A673 (cell line): Measurements from ENCODE around the gene SLC25A43. TPM values are rescaled to one million over a fixed set of nuclear protein-coding genes. Genes with fewer than 3 reads are reported as not detected.
A peak's percentile ranks its signal among the peaks of the same experiment; 100 is the strongest.

Experiments
- BruUV-seq: library from RNA; stranded (reverse); fragments of 400-500 nt; replicated peaks from 2 replicates; lab custom pipeline; 2021; lab: Mats Ljungman, UMichigan
- CTCF ChIA-PET: fragments of 300-600 bp; sonication (Branson Sonifier 250); formaldehyde crosslinking; loops from one replicate; lab custom pipeline; 2022; ENCODE audit warnings: antibody characterized with exemption; lab: Charles Lee
- POLR2A ChIA-PET: fragments of 300-600 bp; sonication (Branson Sonifier 250); formaldehyde crosslinking; loops from one replicate; lab custom pipeline; 2022; ENCODE audit warnings: antibody characterized with exemption; ENCODE audit not compliant: low non-redundant PET; lab: Charles Lee
- DNase-seq: peaks from one replicate; pipeline ENCODE4 v3.0.0-alpha.2; 2015; ENCODE audit warnings: low spot score
- H3K27ac ChIP-seq: fragments of 200-600 bp; sonication (generic); 2 replicates; pipeline ENCODE4 v1.5.1; 2016; ENCODE audit warnings: mixed run types, low read depth, mild to moderate bottlenecking, mixed read lengths, antibody characterized with exemption, low read length; ENCODE audit not compliant: poor library complexity, severe bottlenecking
- H3K27me3 ChIP-seq: fragments of 200-600 bp; sonication (generic); replicated peaks from 2 replicates; pipeline ENCODE4 v1.6.1; 2017; ENCODE audit warnings: mixed run types, low read depth, mild to moderate bottlenecking, mixed read lengths, antibody characterized with exemption, low read length; ENCODE audit not compliant: insufficient read depth, poor library complexity
- H3K36me3 ChIP-seq: fragments of 200-600 bp; sonication (generic); 2 replicates; pipeline ENCODE4 v1.6.1; 2016; ENCODE audit warnings: mixed run types, mild to moderate bottlenecking, mixed read lengths, antibody characterized with exemption, low read length; ENCODE audit not compliant: insufficient read depth, poor library complexity, severe bottlenecking
- H3K4me1 ChIP-seq: fragments of 200-600 bp; sonication (generic); 2 replicates; pipeline ENCODE4 v1.6.1; 2017; ENCODE audit warnings: mixed run types, mild to moderate bottlenecking, mixed read lengths, antibody characterized with exemption, low read length; ENCODE audit not compliant: insufficient read depth, poor library complexity, severe bottlenecking
- H3K4me3 ChIP-seq: fragments of 200-600 bp; sonication (generic); 2 replicates; pipeline ENCODE4 v1.5.1; 2016; ENCODE audit warnings: low read depth, mixed run types, mild to moderate bottlenecking, mixed read lengths, low read length; ENCODE audit not compliant: poor library complexity, severe bottlenecking
- H3K9me3 ChIP-seq: fragments of 200-600 bp; sonication (generic); 2 replicates; pipeline ENCODE4 v1.6.1; 2016; ENCODE audit warnings: mixed run types, low read depth, mild to moderate bottlenecking, mixed read lengths, antibody characterized with exemption, low read length; ENCODE audit not compliant: poor library complexity, severe bottlenecking
- EZH2 ChIP-seq: fragments of 200-600 bp; sonication (generic); IDR thresholded peaks from 2 replicates; pipeline ENCODE4 v1.6.1; 2017; ENCODE audit warnings: borderline replicate concordance, low read depth, mild to moderate bottlenecking, mixed read lengths, antibody characterized with exemption, low read length; ENCODE audit not compliant: poor library complexity, severe bottlenecking
- intact Hi-C: fragments of 100-400 bp; cut with micrococcal nuclease; formaldehyde crosslinking; loops from one replicate; pipeline ENCODE4 v1.10.0; 2022; ENCODE audit not compliant: unreplicated experiment
- total RNA-seq: library from RNA; stranded (reverse); gene quantifications from 2 replicates; pipeline ENCODE4 v1.2.3, GENCODE V29; 2021
- TF ChIP-seq, protein P1 (sequence below): fragments of 300-800, 200-600 bp; sonication (generic); conservative IDR thresholded peaks from 2 replicates; pipeline ENCODE4 v1.5.1; 2017; ENCODE audit warnings: low read depth, mild to moderate bottlenecking, antibody characterized with exemption, low read length, moderate library complexity, mixed read lengths

The SLC25A43 gene
- total RNA-seq, 1 experiment from 2014 or later = 0.34 TPM

DNA sequence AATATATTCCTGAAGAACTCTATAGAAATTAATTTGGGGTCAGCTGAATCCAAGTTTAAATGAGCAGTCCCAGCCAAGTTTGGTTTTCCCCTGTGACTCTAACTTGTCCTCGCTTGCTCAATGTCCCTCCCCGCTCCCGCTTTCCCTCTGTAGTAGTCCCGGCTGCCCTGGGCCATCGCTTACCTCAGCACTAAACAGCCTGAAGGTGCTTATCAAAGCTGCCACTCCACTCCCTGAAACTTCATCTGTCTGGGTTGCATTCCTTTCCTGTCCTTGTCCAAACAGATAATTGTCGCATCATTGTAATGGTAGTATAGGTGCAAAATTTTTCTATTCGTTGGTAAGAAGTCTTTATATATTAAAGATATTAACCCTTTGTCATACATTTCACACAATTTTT lies 12.8 kb downstream of the SLC25A43 start:
- Histone ChIP-seq H3K27me3 (no peaks in the 10 kb centered on the region), H3K36me3 (no peaks in the 10 kb centered on the region), H3K4me3 (no peak overlapping the region), H3K4me1 (no peaks in the 10 kb centered on the region), H3K9me3 (no peaks in the 10 kb centered on the region), H3K27ac (no peak overlapping the region)
- ChIA-PET POLR2A (no interaction called here), CTCF (no interaction called here)
- no TSS peak for BruUV-seq
- intact Hi-C loops = no loop called here
- TF ChIP-seq, protein P1, sequence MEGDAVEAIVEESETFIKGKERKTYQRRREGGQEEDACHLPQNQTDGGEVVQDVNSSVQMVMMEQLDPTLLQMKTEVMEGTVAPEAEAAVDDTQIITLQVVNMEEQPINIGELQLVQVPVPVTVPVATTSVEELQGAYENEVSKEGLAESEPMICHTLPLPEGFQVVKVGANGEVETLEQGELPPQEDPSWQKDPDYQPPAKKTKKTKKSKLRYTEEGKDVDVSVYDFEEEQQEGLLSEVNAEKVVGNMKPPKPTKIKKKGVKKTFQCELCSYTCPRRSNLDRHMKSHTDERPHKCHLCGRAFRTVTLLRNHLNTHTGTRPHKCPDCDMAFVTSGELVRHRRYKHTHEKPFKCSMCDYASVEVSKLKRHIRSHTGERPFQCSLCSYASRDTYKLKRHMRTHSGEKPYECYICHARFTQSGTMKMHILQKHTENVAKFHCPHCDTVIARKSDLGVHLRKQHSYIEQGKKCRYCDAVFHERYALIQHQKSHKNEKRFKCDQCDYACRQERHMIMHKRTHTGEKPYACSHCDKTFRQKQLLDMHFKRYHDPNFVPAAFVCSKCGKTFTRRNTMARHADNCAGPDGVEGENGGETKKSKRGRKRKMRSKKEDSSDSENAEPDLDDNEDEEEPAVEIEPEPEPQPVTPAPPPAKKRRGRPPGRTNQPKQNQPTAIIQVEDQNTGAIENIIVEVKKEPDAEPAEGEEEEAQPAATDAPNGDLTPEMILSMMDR = no peak
- no peak for TF ChIP-seq EZH2
- DNase-seq = no peak

DNA sequence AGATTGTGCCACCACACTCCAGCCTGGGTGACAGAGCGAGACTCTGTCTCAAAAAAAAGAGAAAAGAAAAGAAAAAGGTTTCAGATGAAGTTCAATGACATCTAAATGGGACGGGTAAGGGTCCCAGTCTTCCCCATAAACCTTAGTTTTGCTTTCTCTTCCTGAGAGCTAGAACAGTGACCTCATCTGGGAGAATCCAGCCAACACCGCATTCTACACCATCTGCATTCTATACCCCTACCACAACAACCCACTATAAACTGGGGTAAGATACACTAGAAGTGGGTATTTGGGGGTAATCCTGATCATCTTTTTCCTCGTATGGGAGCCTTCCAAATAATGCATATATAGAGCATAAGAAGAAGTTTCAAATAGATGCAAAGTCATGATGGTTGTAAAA lies 18.2 kb downstream of the SLC25A43 start:
- ChIA-PET POLR2A (no interaction called here), CTCF (no interaction called here)
- BruUV-seq = no TSS peak
- H3K27ac ChIP-seq = no peak overlapping the region
- DNase-seq = no peak
- H3K4me1 ChIP-seq = no peaks in the 10 kb centered on the region
- no peak overlapping the region for H3K4me3 ChIP-seq
- no peaks in the 10 kb centered on the region for H3K9me3 ChIP-seq
- intact Hi-C loops = no loop called here
- no peak for TF ChIP-seq EZH2
- TF ChIP-seq, protein P1 = no peak
- no peaks in the 10 kb centered on the region for H3K36me3 ChIP-seq
- H3K27me3 ChIP-seq = no peaks in the 10 kb centered on the region

DNA sequence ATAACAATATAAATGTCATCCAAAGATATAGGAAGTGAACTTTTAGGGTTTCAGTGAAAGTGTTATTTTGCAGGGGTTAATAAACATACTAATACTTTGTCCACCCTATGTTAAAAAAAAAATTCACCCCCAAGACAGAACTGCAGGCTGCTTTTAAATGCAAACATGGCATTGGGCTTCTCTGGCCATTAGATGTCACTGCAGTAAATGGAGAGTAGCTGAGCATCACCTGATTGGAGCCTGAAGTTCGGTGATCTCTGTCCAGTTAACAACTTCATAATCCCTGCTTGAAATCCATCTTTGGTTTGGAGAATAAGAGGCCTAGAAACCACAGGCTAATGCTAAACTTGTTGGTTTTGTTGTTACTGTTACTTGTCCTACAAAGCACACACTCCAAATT lies 18.7 kb downstream of the SLC25A43 start:
- H3K36me3 ChIP-seq = no peaks in the 10 kb centered on the region
- ChIA-PET POLR2A (no interaction called here), CTCF (no interaction called here)
- H3K4me1 ChIP-seq = no peaks in the 10 kb centered on the region
- intact Hi-C loops = no loop called here
- TF ChIP-seq EZH2 = no peak
- TF ChIP-seq, protein P1 = peak; percentile 41; the same call in 1 of the 2 replicates
- H3K27ac ChIP-seq = no peak overlapping the region
- H3K27me3 ChIP-seq = no peaks in the 10 kb centered on the region
- no peak overlapping the region for H3K4me3 ChIP-seq
- H3K9me3 ChIP-seq = no peaks in the 10 kb centered on the region
- peak; percentile 11 for DNase-seq
- BruUV-seq = no TSS peak
